HK-2 (cell line): Measurements from ENCODE around the gene SORCS2.

Experiments
- DNase-seq: peaks from one replicate; pipeline ENCODE4 v3.0.0-alpha.2; 2018; ENCODE audit not compliant: unreplicated experiment

Gene SORCS2

DNA sequence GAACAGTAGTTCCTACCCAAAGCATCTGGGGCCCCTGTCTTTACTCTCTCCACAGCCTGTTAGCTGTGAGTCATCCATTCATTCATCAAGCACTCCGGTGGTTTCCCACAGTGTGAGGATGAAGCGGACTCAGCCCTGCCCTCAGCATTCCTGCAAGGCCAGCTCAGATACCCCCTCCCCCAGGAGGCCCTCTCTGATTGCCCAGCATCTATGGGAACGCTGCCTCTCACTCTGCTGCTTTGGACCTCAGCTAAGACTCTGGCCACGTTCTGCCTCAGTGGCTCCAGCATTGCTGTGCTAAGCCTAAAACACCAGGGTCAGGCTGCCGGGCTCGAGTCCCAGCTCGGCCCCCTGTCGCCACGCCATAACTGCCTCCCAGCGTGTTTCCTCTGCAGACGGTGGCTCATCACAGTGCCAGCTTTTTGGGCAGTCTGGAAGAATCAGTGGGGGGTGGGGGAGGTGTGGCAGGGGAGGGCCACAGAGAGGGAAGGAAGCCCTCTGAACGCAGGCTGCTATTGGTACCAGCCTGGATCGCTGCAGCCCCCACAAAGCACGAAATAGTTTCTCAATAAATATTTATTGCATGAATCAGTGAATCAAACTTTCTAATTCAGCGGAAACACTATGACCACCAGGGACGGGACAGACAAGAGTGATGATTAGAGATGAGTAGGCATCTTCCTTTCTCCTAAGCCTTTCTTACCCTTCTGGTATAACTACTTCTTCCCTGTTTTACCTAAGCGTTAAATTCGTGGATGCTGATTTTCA lies 74.4 kb downstream of the SORCS2 start:
- DNase-seq: peak; percentile 46

DNA sequence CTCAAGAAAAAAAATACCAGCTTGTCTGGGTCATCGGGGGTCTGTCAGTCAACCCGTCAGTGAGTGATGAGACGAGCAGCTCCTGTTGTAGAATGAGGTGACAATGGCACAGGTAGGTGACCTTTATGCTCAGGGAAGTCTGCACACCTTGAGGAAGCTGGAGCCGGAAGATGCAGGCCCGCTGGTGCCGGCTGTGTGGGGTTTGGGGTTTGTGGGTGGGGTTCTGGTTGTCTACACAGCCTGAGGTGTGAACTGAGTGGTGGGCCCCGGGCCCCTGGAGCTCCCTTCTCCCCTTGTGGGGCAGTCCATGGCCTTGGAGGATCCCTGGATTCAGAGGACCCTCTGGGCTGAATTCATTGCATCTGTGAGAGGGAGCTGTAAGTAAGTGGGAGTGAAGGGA lies 75.5 kb downstream of the SORCS2 start:
- DNase-seq: no peak

DNA sequence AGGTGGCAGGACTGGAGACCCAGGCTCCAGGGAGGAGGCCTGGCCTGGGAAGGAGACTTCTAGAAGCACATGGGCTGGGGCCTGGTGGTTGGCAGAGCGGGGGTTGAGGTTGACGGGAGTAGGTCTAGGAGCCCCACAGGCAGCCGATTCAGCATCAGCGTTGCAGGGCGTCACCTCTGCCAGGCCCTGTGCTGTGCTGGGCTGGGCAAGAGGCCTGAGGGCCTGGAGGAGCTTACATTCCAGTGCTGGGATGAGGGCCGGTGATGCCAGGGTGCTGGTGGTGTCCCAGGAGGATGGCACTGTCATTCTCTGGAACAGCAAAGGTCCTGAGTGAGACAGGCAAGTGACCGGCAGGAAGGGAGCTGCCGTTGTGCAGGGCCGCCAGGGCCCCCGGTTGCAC lies 76.6 kb downstream of the SORCS2 start:
- DNase-seq: no peak

DNA sequence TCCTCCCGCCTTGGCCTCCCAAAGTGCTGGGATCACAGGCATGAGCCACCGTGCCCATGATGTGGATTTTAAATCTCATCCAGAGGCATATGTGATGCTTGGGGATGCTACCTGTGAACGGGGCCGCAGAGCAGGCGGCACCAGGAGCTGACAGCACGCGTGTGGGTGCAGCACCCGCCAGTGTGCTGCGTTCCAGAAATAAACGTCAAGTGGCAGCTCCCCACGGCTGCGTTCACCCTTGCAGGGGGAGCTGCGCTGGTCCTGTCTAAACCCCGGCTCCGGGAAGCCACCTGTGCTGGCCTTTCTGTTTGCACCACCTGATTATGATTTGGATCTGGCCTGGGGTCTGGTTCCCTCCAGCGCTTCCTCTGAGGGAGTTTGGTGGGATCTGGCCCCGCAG lies 77.8 kb downstream of the SORCS2 start:
- no peak for DNase-seq

DNA sequence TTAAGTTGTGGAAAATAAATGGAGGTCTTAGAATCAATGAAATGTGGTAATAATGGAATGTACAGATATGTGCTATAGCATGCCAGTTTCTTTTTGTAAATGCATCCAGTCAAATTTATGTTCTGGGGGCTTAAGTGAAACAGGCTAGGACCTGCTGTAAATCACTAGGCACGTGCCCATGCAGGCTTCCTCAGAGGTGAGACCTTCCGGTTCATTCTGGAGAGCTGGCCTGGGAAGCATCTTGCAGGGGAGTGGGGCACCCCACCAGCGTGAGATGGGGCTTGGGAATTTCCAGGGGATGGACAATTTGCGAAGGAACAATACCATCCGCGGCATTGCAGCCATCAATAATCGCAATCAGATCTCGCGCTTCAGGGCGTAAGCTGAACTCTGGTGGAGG lies 80.1 kb downstream of the SORCS2 start:
- no peak for DNase-seq

DNA sequence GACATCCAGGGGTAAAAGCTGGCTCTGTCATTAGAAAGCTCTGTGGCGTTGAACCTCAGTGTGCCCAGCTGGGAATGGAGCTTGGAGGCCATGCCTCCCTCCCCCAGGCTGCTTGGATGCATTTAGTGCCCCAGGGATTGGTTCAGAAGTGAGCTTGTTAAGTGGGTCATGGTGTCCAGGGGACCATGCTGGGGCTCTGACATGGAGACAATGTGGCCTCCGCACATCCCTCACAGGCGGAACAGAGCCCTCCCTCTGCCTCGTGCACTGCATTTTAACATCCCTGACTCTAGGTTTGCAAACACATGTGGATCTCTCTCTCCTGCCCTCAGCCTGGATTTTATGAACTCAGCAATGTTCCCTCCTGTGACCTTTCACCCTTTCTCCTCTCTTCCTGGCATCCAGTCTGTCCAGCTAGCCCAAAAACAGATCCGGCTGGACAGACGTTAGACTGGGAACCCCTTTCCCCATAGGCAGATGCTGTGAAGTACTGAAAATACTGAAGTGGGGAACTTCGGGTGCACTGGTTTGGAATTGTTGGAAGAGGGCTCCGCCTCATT lies 81.5 kb downstream of the SORCS2 start:
- no peak for DNase-seq

DNA sequence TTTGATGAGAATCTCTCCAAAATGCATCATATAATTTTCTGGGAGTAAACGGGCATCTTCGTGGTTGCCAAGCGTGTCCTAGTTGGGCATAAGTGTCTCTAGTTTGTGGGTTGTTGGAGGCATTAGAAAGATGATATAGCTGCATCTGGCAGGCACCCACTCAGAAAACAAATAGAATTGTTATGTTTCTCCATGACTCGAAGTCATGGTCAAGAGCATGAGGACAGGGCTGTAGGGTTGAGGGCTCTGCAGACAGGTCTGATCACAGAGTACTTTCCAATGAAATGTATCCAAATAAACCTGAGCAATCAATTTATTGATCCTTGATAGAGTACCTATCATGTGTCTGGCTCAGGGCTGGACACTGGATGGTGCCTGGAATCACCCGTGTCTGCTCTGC lies 82.7 kb downstream of the SORCS2 start:
- DNase-seq: no peak

DNA sequence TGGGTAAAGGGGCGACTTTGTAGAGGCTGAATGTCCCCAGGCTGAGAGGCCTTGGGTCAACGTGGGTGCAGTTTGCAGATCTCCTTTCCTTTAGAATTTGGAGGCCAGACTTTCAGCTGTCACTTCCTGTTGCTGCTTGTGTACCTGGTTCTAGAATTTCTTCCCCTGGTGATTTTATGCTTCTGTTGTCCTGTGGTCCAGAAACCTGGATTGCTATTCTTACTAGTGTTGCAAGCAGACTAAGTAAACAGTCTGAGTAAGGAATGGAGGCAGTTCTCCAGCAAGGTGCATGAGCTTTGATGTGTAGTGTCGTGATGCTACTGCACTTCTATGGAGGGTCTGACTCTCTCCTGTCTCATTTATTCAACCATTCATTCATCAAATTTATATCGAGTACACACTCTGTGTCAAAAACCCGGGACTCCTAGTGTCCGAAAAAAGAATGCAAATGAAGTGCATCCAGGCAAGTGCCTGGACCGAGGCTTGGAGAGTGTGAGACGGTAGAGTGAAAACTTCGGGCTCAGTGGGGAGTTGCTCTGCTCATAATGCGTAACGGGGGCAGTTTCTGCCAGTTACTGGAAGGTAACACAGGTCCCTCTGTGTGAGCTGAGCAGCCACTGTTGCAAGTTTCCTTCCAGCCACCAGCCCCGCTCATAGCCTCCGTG lies 83.3 kb downstream of the SORCS2 start:
- no peak for DNase-seq

DNA sequence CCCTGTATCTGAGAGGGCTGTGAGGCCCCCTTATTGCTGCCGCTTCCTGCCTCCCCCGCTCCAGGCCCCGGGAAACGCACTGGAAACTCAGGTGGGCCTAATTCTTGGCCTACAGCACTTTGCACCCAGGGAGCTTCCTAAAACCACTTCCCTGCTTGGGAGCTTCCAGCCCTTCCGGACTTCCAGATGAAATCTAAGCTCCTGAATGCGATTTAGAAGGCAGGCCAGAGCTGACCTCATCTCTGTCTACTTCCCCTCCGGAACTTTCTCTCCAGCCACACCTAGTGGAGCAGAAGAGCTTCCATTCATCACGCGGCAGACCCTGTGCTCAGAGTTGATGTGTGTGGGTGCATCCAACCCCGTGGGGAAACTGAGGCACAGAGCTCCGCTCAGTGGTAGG lies 84.2 kb downstream of the SORCS2 start:
- no peak for DNase-seq

DNA sequence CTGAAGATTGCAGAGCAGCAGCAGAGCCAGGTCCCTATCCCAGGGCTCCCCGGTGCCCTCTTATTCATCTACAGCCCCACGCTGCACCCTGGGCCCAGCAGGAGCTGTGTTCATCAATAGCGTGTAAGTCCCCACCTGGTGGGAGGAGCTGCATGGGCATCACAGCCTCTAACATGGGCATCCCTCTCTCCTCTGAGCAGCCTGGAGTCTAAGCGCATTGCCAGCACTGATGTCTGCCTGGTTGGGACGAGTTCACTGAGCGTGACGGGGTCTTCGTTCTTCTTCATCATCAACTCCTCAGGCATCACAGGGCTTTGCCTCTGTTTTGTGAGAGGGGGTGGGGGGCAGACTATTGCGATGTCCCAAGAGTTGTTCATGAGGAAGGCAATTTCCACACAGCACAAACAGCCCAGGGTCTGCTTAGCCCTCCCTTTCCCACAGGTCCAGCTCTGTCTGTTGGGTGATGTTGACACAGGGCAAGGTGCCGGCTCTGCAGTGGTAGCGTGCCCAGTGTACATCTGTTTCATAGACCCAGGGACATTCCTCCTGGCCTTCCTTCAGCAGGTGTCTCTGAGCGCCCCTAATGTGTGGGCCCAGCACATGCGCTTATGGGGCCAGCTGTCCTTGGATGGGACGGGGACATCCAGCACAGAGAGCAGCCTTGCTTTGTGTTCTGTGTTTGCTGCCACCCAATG lies 85.9 kb downstream of the SORCS2 start:
- DNase-seq: no peak

DNA sequence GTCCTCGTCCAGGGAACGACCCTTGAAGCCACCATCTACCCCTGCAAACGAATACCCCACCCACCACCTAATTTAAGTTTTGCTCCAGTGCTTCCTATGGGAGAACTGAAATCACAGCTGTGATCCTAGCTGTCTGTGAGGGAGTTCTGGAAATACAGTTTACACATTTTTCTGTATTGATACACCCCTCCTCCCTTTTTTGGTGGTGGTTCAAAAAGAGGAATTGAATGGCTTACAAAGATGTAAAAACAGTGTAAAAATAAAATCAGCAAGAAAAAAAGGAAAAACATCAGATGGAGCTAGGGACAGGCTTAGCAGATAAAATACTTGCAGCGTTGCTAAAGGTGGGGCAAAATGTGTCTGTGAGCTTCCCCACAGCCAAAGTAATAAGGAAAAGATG lies 86.6 kb downstream of the SORCS2 start:
- no peak for DNase-seq

DNA sequence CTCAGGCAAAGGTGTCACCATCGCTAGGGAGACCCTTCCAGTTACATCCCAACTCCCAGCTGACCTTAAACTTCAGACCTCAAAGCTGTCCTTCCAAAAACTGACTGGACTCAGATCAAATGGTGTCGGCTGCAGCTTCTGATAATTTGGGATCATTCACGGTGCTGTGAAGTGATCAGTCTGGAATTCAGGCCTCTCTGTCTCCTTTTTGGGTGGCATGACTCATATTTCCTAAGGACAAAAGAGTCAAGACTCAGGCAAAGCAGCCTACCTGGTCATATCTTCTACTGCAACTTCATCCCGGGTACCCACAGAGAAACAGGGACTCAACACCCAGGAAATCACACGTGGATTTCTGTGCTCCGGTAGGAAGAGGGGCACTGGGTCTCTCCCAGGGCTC lies 87.6 kb downstream of the SORCS2 start:
- no peak for DNase-seq

DNA sequence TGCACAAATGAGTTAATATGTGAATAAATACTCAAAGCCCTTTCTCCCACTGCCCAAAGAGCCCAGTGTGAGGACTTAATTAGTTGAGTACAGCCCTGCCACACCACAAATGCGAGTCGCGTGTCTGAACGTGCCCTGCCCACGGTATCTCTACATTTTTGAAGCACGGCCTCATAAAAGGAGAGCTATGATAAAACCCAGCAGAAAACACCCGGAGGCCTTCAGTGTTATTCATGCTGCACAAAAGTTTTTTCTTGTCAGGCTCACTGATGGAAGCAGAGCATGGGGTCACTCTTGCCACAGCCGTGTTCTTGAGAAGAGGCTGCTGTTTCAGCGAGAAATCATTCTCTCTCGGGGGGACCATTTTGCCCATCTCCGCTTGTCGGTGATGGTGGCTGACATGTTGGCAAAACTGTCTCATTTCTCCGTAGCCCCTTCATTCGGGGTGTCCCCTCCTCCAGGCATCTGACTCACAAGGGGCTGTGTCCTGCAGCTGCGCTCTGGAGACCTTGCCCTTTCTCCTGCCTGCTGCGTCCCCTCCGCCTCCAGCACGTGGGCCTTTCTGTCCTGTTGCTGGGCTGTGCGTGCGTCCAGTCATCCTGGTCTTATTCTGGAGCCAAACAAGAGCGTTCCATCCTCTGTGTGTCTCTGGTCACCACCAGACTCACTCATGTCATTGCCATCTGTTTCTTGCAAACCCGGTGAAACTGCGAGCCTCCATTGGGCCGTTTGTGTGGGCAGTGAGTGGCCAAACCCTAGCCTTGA lies 88.8 kb downstream of the SORCS2 start:
- DNase-seq: no peak

DNA sequence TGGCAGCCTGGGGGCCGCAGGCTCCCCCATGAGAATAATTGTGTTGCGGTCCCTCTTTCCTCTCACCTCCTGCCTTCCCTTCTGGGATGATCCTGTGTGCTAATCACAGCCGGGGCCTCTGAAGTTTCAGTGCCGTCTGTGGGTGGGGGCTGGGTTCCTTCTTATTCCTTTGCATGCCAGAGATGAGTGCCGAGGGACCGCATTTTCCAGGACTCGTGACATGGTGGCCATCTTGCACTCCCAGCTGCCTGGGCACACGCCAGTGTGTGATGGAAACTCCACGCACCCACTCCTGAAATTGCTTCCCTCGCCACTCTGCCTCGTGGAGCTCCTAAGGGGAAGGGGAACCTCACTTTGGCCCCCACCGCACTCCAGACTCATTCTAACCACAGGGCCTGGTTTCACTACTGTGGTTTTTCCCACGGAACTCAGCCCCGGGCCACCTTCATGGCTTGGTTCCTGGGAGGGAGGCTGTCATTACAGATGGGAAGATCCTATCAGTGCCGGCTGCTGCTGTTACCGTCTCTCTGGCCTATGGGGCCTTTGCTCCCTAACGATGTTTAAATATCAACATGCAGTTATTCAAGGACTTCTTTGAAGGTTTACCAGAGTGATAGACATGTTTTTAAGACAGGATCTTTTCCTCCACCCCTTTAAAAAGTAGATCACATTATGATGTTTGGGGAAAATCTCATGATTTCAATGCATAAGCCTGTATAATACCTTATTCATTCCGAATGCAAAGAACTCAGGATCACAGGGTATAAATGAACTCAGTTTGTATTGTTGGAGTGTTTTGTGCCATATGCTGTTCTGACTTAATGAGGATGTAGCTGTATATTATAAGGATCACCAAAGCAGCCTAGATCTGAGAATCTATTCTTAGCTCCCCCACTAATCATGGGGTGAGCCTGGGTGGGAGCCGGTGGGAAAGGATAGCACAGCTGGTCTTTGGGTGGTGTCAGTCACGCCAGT lies 89.6 kb downstream of the SORCS2 start:
- no peak for DNase-seq

DNA sequence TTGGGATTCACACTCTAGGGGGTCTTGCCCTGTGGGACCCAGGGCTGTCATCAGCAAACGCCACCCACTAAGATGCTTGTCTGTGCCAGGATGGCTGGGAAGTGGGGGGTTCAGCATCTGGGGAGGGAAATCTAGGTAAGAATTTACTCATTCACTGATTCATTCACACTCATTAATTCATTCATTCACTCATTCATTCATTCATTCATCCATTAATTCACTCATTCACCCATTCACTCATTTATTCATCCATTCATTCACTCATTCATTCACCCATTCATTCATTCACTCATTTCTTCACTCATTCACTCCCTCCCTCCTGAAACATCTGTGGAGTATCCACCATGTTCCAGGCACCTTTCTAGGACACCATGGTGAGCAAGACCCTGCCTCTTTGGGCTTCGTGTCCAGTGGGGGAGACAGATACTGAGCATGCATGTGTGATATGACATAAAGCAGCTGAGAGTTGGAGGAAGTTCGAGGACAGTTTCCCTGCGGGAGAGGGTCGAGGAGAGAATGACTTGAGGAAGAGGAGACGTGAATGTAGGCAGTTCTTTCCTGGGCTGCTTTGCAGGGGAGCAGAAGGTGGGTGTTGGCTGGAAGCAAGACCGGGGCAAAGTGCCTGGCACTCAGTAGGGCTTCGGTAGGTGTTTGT lies 90.6 kb downstream of the SORCS2 start:
- no peak for DNase-seq

DNA sequence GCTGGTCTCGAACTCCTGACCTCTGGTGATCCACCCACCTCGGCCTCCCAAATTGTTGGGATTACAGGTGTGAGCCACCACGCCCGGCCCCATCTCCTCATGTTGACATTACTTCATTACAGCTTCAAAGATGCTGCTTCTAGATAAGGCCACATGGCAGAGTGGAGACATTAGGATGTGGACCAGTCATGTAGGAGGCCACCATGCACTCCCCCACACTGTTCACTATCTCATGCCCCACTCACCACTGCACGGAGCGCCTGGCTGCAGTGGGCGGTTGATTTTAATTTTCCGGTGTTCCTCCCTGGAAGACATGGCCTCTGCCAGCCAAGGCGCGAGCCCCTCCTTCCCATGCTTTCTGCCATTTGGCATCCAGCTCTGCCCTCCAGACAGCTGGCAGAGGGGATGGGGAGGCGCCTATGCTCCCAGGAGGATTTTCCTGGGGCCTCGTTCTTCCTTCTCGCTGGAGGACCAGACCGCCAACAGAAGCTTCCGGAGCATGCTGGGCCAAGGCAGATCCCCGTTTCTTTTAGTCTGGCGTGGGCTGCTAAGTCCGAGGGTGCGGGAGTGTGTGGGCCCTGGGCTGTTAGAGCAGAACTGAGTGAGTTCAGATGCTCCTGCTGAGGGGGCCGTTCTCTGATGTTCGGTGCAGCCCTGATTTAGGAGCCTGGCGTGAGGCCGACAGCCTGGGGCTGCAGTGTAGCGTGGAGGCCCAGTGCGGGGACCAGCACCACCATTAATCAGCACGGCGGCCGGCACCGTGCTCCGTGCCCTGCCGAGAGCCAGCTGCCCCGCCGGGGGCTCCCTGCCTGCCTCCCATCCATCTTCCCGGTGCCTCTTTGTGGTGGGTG lies 93.1 kb downstream of the SORCS2 start:
- no peak for DNase-seq

DNA sequence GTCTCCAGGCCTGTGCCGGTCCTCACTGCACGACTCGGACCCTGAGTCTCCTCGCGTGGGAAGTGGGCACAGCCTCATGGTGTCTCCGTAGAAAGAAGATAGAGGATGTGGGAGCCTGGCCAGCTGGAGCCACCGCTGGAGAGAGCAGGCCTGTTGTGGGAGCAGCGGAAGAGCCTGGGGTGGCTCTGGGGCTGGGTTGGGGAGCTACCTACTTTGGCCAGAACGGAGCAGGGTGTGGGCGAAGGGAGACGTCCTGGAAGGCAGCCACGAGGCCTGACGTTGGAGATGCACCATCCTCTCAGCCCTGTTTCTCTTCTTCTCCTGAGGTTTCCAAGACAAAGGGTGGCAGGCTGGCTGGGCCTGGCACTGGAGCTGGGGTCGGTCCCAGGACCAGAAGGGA lies 93.8 kb downstream of the SORCS2 start:
- DNase-seq: no peak

DNA sequence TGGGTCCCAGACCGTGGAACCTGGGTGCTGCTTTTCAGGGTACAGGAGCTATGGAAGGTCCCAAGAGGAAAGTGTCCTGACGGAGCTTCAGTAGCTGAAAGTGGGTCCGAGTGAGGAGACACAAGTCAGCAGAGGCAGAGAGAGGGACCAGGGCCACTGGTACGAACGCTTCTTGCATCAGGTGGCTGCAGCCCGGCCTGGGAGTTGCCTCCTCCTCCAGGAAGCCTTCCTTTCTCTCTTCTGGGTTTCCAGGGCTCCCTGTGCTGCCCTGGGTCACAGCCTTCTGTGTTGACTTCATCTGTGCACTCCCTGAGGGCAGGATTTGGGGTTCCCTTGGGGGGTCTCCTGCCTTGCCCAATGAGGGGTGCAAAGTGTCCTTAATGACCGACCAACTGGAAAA lies 94.5 kb downstream of the SORCS2 start:
- no peak for DNase-seq

DNA sequence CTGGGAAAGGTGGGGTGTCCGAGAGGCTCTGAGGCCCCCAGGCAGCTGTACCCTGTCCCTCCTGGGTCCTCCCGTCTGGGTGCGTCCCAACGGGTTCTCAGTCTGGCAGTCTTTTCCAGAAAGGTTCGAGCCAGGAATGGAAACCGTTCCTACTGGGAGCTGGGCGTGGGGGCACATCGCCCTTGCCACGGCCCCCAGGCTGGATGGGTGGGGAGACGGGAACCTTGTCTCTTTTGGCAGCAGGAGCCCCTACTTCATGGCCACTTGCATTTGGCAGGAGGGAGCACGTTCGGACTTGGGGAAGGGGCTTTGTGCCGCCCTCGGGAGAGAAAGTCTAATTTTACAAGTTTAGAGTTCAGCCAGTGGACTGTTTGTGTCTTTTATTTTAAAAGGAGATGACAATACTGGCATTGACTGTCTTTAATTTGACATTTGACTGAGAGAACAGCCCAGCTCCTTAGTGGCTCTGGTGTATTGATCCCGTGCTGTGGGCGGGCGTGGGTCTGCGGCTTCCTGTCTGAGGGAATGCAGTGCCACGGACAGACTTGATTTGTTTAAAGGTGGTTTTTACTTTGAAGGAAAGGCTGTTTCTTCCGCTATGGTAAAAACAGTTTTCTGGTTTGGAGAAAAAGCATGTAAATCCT lies 95.1 kb downstream of the SORCS2 start:
- DNase-seq: no peak
